CMK (cell line): ENCODE results near the gene SNCA.

Experiments used
- DNase-seq: peaks from one replicate; pipeline ENCODE4 v3.0.0-alpha.2; 2010; ENCODE audit warnings: low read depth

The SNCA gene

GRCh38 chr4:89836897-89837384 lies at the start of gene SNCA:
TSS of gene SNCA (minus strand) at chr4:89837161. CDS start at chr4:89835667, 1,494 bp downstream.
- DNase-seq: peak; percentile 49

- no peak for DNase-seq
Measured at GRCh38 chr4:89879215-89879614, 42.3 kb upstream of the SNCA start.

- no peak for DNase-seq
Measured at GRCh38 chr4:89878611-89879010, 41.6 kb upstream of the SNCA start.

GRCh38 chr4:89876548-89876947 lies 39.6 kb upstream of the SNCA start:
- no peak for DNase-seq

GRCh38 chr4:89871211-89871610 lies 34.2 kb upstream of the SNCA start:
- DNase-seq: no peak

- no peak for DNase-seq
Measured at GRCh38 chr4:89868999-89869589, 32.1 kb upstream of the SNCA start.

- no peak for DNase-seq
Measured at GRCh38 chr4:89868276-89868675, 31.3 kb upstream of the SNCA start.

- DNase-seq: no peak
Measured at GRCh38 chr4:89863533-89863932, 26.6 kb upstream of the SNCA start.

GRCh38 chr4:89860971-89861370 lies 24.0 kb upstream of the SNCA start:
- no peak for DNase-seq

- DNase-seq: no peak
Measured at GRCh38 chr4:89855236-89855635, 18.3 kb upstream of the SNCA start.

GRCh38 chr4:89847571-89848325 lies 10.8 kb upstream of the SNCA start:
- DNase-seq: no peak

- no peak for DNase-seq
Measured at GRCh38 chr4:89839558-89839957, 2.6 kb upstream of the SNCA start.

- DNase-seq: peak; percentile 34
Measured at GRCh38 chr4:89837993-89838390, 1.0 kb upstream of the SNCA start.

GRCh38 chr4:89837385-89837992 lies 528 bp upstream of the SNCA start:
- DNase-seq: no peak

- no peak for DNase-seq
Measured at GRCh38 chr4:89836031-89836745, 773 bp downstream of the SNCA start.

- DNase-seq: no peak
Measured at GRCh38 chr4:89835413-89835812, 1.5 kb downstream of the SNCA start.

GRCh38 chr4:89834486-89835209 lies 2.3 kb downstream of the SNCA start:
- DNase-seq: no peak

- no peak for DNase-seq
Measured at GRCh38 chr4:89829470-89830138, 7.4 kb downstream of the SNCA start.

GRCh38 chr4:89823416-89823815 lies 13.5 kb downstream of the SNCA start:
- no peak for DNase-seq

- no peak for DNase-seq
Measured at GRCh38 chr4:89821612-89822011, 15.3 kb downstream of the SNCA start.

GRCh38 chr4:89820010-89820409 lies 17.0 kb downstream of the SNCA start:
- DNase-seq: no peak
